CD4-positive, alpha-beta T cell (primary cell): ENCODE results near the gene PTPRN2. TPM values are rescaled to one million over a fixed set of nuclear protein-coding genes. Genes with fewer than 3 reads are reported as not detected.

Experiments
- ATAC-seq: fragments of 200-7000 bp; cut with Tn5 transposase; one replicate; pipeline ENCODE4 v1.10.0; 2022; ENCODE audit warnings: mild to moderate bottlenecking; ENCODE audit not compliant: poor library complexity
- CTCF ChIA-PET: fragments of 350-600 bp; sonication (Branson Sonifier 250); formaldehyde crosslinking; loops from one replicate; lab custom pipeline; 2021; ENCODE audit warnings: antibody characterized with exemption, inconsistent platforms; lab: Charles Lee
- POLR2A ChIA-PET: fragments of 350-600 bp; sonication (Branson Sonifier 250); formaldehyde crosslinking; loops from one replicate; lab custom pipeline; 2021; ENCODE audit warnings: antibody characterized with exemption, inconsistent platforms; lab: Charles Lee
- DNase-seq, 14 experiments: peaks; one replicate each; pipeline ENCODE4 v3.0.0-alpha.2; 2013 to 2020; ENCODE audit warnings: mixed read lengths in 2 of 14
- H3K27ac ChIP-seq, 2 donors: one replicate each; pipeline versions ENCODE4 v1.5.1 to v1.7.0; 2013; ENCODE audit warnings: low read length in 2 of 2, low read depth in 1 of 2, mild to moderate bottlenecking in 1 of 2
- H3K27me3 ChIP-seq, 2 experiments: 1 replicate in 1 of 2; 2 replicates in 1 of 2; pipeline versions ENCODE4 v1.6.1 to v1.7.0; 2013; ENCODE audit warnings: low read length in 2 of 2, control low read depth in 1 of 2, mild to moderate bottlenecking in 1 of 2, moderate library complexity in 1 of 2; ENCODE audit not compliant: insufficient read depth in 2 of 2, control insufficient read depth in 1 of 2
- H3K36me3 ChIP-seq: one replicate; pipeline ENCODE4 v1.6.1; 2013; ENCODE audit warnings: low read length, control low read depth; ENCODE audit not compliant: insufficient read depth
- H3K4me1 ChIP-seq: one replicate; pipeline ENCODE4 v1.6.1; 2013; ENCODE audit warnings: low read length, control low read depth; ENCODE audit not compliant: insufficient read depth
- H3K4me3 ChIP-seq: one replicate; pipeline ENCODE4 v1.5.1; 2013; ENCODE audit warnings: mild to moderate bottlenecking, low read length, moderate library complexity
- H3K9me3 ChIP-seq, 2 experiments: 1 replicate in 1 of 2; 2 replicates in 1 of 2; pipeline versions ENCODE4 v1.6.1 to v1.7.0; 2013; ENCODE audit warnings: low read length in 2 of 2, mild to moderate bottlenecking in 2 of 2, control low read depth in 1 of 2, moderate library complexity in 1 of 2; ENCODE audit not compliant: control insufficient read depth in 1 of 2, insufficient read depth in 1 of 2
- H3K27ac Mint-ChIP-seq: one replicate; pipeline ENCODE4 v1.8.0; 2020; ENCODE audit warnings: mixed read lengths
- H3K27me3 Mint-ChIP-seq: one replicate; pipeline ENCODE4 v1.8.0; 2021; ENCODE audit warnings: mixed read lengths
- H3K36me3 Mint-ChIP-seq: one replicate; pipeline ENCODE4 v1.8.0; 2021; ENCODE audit warnings: low read depth, mixed read lengths
- H3K4me1 Mint-ChIP-seq: one replicate; pipeline ENCODE4 v1.8.0; 2021; ENCODE audit warnings: low read depth, mixed read lengths
- H3K4me3 Mint-ChIP-seq: one replicate; pipeline ENCODE4 v1.8.0; 2020; ENCODE audit warnings: mild to moderate bottlenecking, mixed read lengths
- H3K9me3 Mint-ChIP-seq: one replicate; pipeline ENCODE4 v1.8.0; 2020; ENCODE audit warnings: mixed read lengths
- CTCF ChIP-seq: fragments of 200-600 bp; IDR thresholded peaks from one replicate; pipeline ENCODE4 v1.8.0; 2022; ENCODE audit warnings: antibody characterized with exemption, mild to moderate bottlenecking
- intact Hi-C, 2 experiments: fragments of 100-400 bp; cut with DNase I in 1 of 2; cut with micrococcal nuclease in 1 of 2; formaldehyde crosslinking; loops; one replicate each; pipeline versions ENCODE4 v1.15.1 to v1.9.0; 2023 to 2025; cut with DNase I, micrococcal nuclease
- total RNA-seq, 174 experiments: library from RNA in 2 of 174; stranded (reverse) in 2 of 174; gene quantifications; one replicate each; pipeline ENCODE4 v1.2.3 and lab custom pipeline; 2021 to 2026

Gene PTPRN2
- total RNA-seq, 2 experiments from 2014 or later: 0.34 to 0.44 TPM

GRCh38 chr7:158369866-158370265, 217.8 kb downstream of the PTPRN2 start:
- Mint-ChIP-seq H3K4me1 (no peaks in the 10 kb centered on the region), H3K36me3 (no peaks in the 10 kb centered on the region), H3K27ac (no peak overlapping the region), H3K9me3 (no peaks in the 10 kb centered on the region), H3K27me3 (peaks cover 12% of the 10 kb centered on the region), H3K4me3 (no peak overlapping the region)
- no peak for ATAC-seq
- intact Hi-C loops: no loop called here
- Histone ChIP-seq H3K36me3 (no peaks in the 10 kb centered on the region), H3K27me3 (peaks cover 0 to 4% of the 10 kb centered on the region in 2 experiments), H3K27ac (no peak overlapping the region), H3K9me3 (peaks cover 0 to 20% of the 10 kb centered on the region in 2 experiments), H3K4me1 (no peaks in the 10 kb centered on the region), H3K4me3 (no peak overlapping the region)
- DNase-seq: no peak
- POLR2A ChIA-PET: no interaction called here
- CTCF ChIA-PET: no interaction called here
- no peak for TF ChIP-seq CTCF

DNA sequence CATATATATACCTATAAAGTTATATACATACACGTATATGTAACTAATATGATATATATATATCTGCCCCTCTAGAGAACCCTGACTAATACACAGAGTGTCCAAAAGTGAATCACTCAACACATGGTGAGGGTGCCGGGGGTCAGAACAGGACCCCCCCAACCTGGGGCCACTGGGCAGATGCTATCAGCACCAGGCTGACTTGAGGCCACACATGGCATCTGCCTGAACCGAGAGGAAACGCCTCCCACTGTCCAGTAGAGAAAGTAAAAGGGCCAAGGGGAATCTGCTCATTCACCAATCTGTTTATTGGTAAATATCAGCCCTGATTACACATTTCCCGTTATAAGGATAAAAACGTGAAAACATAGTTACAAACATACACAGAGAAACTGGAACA, 218.3 kb downstream of the PTPRN2 start:
- Histone ChIP-seq H3K4me3 (no peak overlapping the region), H3K27ac (no peak overlapping the region), H3K27me3 (peaks cover 0 to 4% of the 10 kb centered on the region in 2 experiments), H3K36me3 (no peaks in the 10 kb centered on the region), H3K4me1 (no peaks in the 10 kb centered on the region), H3K9me3 (peaks cover 0 to 20% of the 10 kb centered on the region in 2 experiments)
- Mint-ChIP-seq H3K27ac (no peak overlapping the region), H3K4me1 (no peaks in the 10 kb centered on the region), H3K27me3 (peaks cover 8% of the 10 kb centered on the region), H3K36me3 (no peaks in the 10 kb centered on the region), H3K9me3 (no peaks in the 10 kb centered on the region), H3K4me3 (no peak overlapping the region)
- intact Hi-C loops: no loop called here
- DNase-seq: no peak
- ATAC-seq: no peak
- no peak for TF ChIP-seq CTCF
- CTCF ChIA-PET: no interaction called here
- POLR2A ChIA-PET: no interaction called here

DNA sequence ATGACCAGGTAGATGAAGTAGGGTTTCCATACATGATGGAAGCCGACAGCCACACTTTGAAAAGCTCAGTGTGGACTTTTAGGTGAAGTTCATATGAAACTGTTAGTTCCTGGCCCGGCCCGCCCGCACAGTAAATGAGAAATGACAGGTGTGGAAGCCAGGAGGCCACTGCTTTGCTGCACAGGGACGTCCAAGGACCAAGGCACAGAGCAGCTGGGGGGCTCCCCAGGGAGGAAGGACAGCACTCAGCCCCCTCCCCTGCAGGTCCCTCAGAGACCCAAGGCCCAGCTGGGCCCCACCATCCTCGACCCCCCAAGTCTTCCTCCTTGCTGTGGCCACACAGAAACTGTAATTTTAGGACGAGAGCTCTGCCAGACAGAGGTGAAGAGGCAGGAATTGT, 219.2 kb downstream of the PTPRN2 start:
- POLR2A ChIA-PET: no interaction called here
- no peaks in the 10 kb centered on the region for H3K36me3 ChIP-seq
- ATAC-seq: no peak

More for the DNA sequence above, 219.2 kb downstream of the PTPRN2 start:
- intact Hi-C loops: no loop called here
- DNase-seq: no peak
- Mint-ChIP-seq H3K36me3 (no peaks in the 10 kb centered on the region), H3K4me1 (no peaks in the 10 kb centered on the region), H3K4me3 (no peak overlapping the region), H3K27ac (no peak overlapping the region), H3K27me3 (peaks cover 2% of the 10 kb centered on the region), H3K9me3 (no peaks in the 10 kb centered on the region)
- Histone ChIP-seq H3K4me1 (no peaks in the 10 kb centered on the region), H3K9me3 (peaks cover 0 to 23% of the 10 kb centered on the region in 2 experiments), H3K27ac (no peak overlapping the region), H3K4me3 (no peak overlapping the region), H3K27me3 (peaks cover 0 to 4% of the 10 kb centered on the region in 2 experiments)
- CTCF ChIA-PET: no interaction called here
- no peak for TF ChIP-seq CTCF
